ENCODE data around the gene JUND.
A peak's percentile ranks its signal among the peaks of the same experiment; 100 is the strongest.

Gene JUND

GRCh38 chr19:18266771-18267686, 14.4 kb downstream of the JUND start:
- DNase-seq: peak in 1 of 2 donors; percentile 13

DNA sequence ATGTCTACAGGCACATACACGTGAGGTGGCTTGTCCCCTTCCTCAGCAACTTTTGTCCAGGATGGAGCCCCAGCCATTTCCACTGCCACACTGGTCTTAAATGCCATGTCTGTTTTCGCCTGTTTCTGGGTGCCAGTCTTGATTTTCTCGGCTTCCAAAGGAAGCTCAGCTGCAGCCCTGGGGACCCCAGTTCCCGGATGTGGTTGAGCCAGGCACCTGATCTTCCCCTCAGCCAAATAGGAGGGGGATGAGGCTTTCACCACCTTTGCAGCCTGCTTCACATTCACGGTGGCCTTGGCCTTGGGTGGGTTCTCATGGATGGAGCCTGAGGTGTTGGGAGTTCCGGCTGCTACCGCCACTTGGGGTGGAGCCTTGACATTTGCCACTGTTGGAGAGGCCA, 15.8 kb downstream of the JUND start:
- DNase-seq: peak in 1 of 2 donors; percentile 13

DNA sequence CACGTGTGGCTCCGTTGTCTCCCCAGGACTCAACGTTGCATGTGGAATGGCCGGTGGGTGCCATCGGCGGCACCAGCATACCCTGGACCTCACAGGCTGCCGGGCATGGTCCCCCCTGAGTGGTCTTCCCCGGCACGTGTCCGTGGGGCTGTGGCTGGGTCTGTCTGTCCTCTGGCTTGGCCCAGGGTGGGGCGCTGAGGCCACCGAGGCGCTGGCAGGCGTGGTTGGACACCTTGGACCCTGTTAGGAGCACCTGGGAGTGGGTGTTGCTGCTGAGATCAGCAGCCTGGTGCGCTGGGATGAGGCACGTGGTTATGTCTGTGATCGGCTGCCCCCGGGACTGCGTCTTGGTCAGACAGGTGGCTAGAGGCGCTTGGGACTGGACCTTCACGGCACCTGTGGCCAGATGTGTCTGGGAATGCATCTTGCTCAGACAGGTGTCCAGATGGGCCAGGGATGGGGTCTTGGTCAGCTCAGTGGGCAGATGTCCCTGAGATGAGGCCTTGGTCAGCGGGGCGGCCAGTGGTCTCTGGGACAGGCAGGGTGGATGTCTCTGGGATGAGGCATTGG, 16.4 kb downstream of the JUND start:
- no peak for DNase-seq

GRCh38 chr19:18264137-18264854, 17.1 kb downstream of the JUND start:
- no peak for DNase-seq

DNA sequence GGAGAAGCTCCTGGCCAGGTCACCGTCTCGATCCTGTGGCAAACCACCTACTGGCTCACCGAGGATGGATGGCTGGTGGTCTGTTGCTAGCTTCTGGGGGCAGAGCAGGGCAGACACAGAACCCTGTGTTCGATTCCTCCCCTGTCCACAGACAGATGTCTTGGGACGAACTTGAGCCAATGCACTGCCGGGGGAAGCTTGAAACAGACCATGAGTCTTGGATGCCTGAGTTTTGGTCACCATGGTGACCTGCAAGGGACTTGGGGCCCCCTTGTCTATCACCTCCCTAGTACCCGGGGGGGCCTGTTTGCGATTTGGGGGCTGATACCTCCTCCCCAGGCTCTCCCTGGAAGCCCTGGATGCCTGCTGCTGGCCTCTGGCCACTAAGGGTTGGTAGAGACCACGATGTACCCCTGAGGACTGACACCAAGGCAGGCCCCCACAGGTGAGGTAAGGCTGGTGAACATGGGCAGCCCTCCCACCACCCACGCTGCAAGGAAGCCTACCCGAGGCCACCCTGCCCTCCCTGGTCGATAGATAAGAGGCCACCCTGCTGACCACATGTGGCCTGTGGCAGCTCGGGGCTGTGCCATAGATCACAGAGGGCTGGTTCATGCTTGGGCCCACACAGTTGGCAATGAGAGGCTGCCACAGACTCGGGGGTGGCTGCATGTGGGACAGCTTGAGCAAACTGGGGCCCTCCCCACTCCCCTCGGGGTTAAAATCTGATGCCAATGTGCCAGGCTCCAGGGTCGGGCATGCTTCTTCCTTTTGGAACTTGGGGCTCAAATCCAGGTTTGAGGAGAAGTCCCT, 17.9 kb downstream of the JUND start:
- no peak for DNase-seq

- peak in 1 of 2 donors; percentile 17 for DNase-seq
These were observed 18.5 kb downstream of the JUND start for GRCh38 chr19:18262917-18263316.

- DNase-seq: peak in 1 of 2 donors; percentile 14
These were observed 19.3 kb downstream of the JUND start for GRCh38 chr19:18262144-18262543.

DNA sequence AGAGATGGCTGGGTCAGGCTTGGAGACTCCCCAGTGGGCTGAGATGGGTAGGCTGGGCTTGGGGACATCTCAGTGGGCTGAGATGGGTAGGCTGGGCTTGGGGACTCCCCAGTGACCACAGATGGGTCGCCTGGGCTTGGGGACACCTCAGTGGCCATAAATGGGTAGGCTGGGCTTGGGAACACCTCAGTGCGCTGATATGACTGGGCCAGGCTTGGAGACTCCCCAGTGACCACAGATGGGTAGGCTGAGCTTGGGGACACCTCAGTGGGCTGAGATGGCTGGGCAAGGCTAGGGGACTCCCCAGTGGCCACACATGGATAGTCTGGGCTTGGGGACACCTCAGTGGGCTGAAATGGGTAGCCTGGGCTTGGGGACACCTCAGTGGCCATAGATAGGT, 19.9 kb downstream of the JUND start:
- peak in 1 of 2 donors; percentile 24 for DNase-seq

DNA sequence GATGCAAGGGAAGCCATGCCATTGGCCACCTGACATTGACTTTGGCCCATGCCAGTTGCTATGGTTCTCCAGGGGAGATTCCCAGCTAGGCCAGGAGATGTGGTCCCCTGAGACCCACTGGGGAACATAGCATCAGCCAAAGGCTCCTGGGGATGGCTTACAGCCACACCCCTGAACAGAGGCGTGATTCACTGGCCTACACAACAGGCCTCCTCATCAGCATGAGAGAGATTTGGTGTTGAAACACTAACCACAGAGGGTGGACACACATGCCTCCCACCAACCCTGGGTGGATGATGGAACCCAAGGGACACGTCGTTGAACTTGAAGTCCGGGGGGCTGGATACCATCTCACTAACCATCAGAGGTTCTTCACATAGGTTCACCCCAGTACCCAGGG, 21.5 kb downstream of the JUND start:
- DNase-seq: peak in 1 of 2 donors; percentile 27

- peak in 1 of 2 donors; percentile 21 for DNase-seq
These were observed 23.6 kb downstream of the JUND start for GRCh38 chr19:18257503-18258470.

DNA sequence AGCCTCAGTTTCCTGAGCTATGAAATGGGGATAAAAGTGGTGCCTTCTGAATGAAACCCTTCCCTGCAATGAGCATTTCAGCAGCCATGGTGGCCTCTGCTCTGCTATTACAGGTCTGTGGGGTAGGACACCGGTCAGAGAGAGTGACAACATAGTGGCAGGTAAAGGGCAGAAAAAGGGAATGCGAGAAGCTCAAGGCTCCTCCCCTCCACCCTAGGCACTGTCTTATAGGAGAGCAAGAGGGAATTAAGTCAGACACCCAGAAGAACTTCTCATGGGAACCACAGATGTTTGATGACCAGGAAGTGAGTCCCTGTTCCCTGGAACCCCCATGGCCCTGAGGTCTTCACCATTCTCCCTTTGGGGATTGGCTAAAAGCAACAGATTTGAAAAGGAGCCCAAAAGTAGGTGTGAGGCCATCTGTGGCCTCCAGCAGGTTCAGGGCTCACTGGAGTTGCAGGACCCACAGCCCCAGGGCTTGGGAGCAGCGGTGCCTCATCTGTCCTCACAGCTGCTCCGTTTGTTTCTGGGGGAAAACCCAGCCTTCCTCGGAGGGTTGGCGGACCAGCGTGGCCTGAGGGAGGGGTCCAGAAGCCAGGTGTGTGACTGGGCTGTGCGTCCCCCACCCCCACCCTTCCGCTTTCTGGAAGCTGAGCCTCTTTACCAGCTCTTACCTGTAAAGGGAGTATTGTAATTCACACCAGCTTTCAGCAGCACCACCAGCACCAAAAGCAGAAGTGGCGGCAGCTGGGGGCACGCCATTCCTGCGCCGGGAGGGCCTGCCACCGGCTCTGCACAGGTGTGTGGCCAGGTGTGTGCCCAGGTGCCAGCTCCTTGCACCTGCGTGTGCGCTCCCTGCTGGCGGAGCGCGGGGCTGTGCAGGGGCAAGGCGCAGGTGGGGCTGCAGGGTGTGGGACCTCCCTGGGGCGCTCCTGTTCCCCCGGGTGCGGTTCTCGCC, 26.6 kb downstream of the JUND start:
- DNase-seq: peak; percentile 36 to 57

- peak; percentile 20 to 44 for DNase-seq
These were observed 27.7 kb downstream of the JUND start for GRCh38 chr19:18253716-18254115.

- DNase-seq: no peak
These were observed 28.3 kb downstream of the JUND start for GRCh38 chr19:18253130-18253529.

GRCh38 chr19:18252370-18252717, 29.1 kb downstream of the JUND start:
- DNase-seq: no peak

DNA sequence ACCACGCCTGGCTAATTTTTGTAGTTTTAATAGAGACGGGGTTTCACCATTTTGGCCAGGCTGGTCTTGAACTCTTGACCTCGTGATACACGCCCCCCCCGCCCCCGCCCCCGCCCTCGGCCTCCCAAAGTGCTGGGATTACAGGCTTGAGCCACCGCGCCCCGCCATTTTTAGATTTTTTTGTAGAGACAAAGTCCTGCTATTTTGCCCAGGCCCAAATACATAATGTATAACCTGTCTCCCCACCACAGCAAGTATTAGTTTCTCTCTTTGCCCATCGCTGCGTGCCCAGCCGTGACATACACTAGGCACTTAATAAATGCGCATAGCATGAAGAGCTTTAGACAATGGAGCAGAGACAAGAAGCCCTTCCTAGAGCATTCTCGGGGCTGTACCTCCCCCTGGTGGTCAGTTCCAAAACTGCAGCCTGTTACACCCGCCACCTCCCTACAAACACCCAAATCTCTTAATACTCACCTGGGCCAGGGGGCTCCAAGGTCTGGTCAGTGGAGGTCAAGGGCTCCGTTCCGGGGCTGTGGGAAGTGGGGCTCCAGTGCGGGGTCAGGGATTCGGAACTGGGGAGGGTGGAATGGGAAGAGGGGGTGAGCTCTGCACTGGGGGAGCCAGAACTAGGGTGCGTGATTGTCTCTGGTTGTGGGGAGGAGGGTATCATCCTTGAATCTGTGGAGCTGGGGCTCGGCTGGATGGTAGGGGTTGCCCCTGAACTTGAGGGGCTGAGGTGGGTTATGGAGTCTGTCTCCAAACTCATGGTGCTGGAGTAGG, 29.6 kb downstream of the JUND start:
- DNase-seq: peak; percentile 79 to 86

DNA sequence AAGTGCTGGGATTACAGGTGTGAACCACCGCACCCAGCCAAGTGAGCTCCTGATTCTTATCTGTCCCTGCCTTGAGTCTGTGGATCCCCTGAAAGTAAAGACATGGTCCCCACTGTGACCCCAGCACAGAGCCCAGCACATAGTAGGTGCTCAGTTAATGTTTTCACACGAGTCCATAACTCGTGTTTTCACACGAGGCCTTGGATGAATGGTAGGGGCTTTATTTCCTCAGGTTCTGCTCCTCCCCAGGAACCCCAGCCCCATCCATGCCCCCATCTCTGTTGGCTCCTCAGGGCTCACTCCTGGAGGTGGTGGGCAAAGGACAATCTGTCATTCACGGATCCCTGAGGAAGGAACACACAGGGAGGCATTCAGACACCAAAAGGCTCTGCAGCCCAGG, 31.6 kb downstream of the JUND start:
- DNase-seq: no peak

- no peak for DNase-seq
These were observed 36.1 kb downstream of the JUND start for GRCh38 chr19:18245297-18245696.

DNA sequence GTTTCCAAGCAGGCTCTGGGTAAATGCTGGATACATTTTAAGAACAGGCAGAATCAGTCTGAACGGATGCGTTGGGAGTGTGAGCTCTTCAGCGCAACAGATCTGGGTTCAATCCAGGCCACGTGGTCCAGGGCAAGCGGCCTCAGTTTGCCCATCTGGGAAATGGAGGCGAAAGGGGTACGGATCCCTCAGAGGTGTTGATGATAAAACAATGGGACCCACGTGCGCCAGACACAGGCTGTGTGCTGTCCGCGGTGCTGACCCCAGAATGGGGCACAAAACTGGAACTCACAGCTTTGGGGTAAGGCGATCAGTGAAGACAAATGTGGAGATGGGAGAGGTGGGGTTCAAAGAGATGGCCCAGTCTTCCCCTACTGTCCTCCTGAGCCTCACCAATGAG, 42.1 kb downstream of the JUND start:
- DNase-seq: no peak

- DNase-seq: no peak
These were observed 47.2 kb downstream of the JUND start for GRCh38 chr19:18234194-18234593.

Data from CD4-positive, alpha-beta T cell treated with Interferon alpha-2 for 1 hour (primary cell).